Natural killer cell (primary cell): Measurements from ENCODE around the gene RSPH9. TPM values are rescaled to one million over a fixed set of nuclear protein-coding genes. Genes with fewer than 3 reads are reported as not detected.

ENCODE experiments used
- ATAC-seq, 3 donors: fragments of 150-1000 bp in 2 of 3; fragments of 200-7000 bp in 1 of 3; cut with Tn5 transposase; 1 replicate in 1 of 3; 2 replicates in 2 of 3; pipeline ENCODE4 v1.10.0; 2021; ENCODE audit warnings: mild to moderate bottlenecking in 2 of 3, moderate library complexity in 2 of 3
- DNase-seq, 2 donors: peaks; one replicate each; pipeline versions ENCODE4 v3.0.0 to v3.0.0-alpha.2; 2013 to 2021; ENCODE audit warnings: mixed read lengths in 1 of 2
- H3K27ac ChIP-seq: one replicate; pipeline ENCODE4 v1.5.1; 2013; ENCODE audit warnings: mild to moderate bottlenecking, low read length
- H3K27me3 ChIP-seq: one replicate; pipeline ENCODE4 v1.6.1; 2013; ENCODE audit warnings: low read length; ENCODE audit not compliant: control insufficient read depth, insufficient read depth
- H3K36me3 ChIP-seq: one replicate; pipeline ENCODE4 v1.6.1; 2013; ENCODE audit warnings: low read length; ENCODE audit not compliant: control insufficient read depth, insufficient read depth
- H3K4me1 ChIP-seq: one replicate; pipeline ENCODE4 v1.6.1; 2013; ENCODE audit warnings: low read length; ENCODE audit not compliant: control insufficient read depth, insufficient read depth
- H3K4me3 ChIP-seq: one replicate; pipeline ENCODE4 v1.5.1; 2013; ENCODE audit warnings: low read length
- H3K9me3 ChIP-seq: one replicate; pipeline ENCODE4 v1.6.1; 2013; ENCODE audit warnings: low read length; ENCODE audit not compliant: control insufficient read depth, insufficient read depth
- H3K27ac Mint-ChIP-seq, 2 donors: one replicate each; pipeline ENCODE4 v1.8.0; 2022; ENCODE audit warnings: mild to moderate bottlenecking in 2 of 2, mixed read lengths in 2 of 2, moderate library complexity in 1 of 2
- H3K27me3 Mint-ChIP-seq, 2 donors: one replicate each; pipeline ENCODE4 v1.8.0; 2022; ENCODE audit warnings: low read depth in 2 of 2, mixed read lengths in 2 of 2
- H3K36me3 Mint-ChIP-seq: one replicate; pipeline ENCODE4 v1.8.0; 2022; ENCODE audit warnings: mixed read lengths
- H3K4me1 Mint-ChIP-seq, 2 donors: one replicate each; pipeline ENCODE4 v1.8.0; 2022; ENCODE audit warnings: mixed read lengths in 2 of 2
- H3K4me3 Mint-ChIP-seq: one replicate; pipeline ENCODE4 v1.8.0; 2022; ENCODE audit warnings: mild to moderate bottlenecking, moderate library complexity, mixed read lengths
- H3K9me3 Mint-ChIP-seq, 2 donors: one replicate each; pipeline ENCODE4 v1.8.0; 2022; ENCODE audit warnings: mixed read lengths in 2 of 2
- CTCF ChIP-seq: fragments of 200-600 bp; IDR thresholded peaks from one replicate; pipeline ENCODE4 v1.8.0; 2022; ENCODE audit warnings: antibody characterized with exemption
- WGBS: methylation state at CpG from one replicate; pipeline ENCODE4 v1.1.7; 2013; ENCODE audit warnings: missing lambda C conversion rate; ENCODE audit not compliant: insufficient coverage; 5-methylcytosine and 5-hydroxymethylcytosine counted together
- intact Hi-C: fragments of 100-400 bp; cut with micrococcal nuclease; formaldehyde crosslinking; loops from one replicate; pipeline ENCODE4 v1.14.2; 2022
- total RNA-seq, 4 donors: library from RNA; stranded (reverse); fragments of 120-200 nt in 1 of 4; gene quantifications; one replicate each; pipeline versions ENCODE4 v1.2.3 to v1.2.4, GENCODE V29; 2013 to 2022

Gene RSPH9
- total RNA-seq, 3 donors from 2014 or later (not counting 1 experiment from before 2014, with no cell fraction given) = 0.23 TPM; not detected in 2

GRCh38 chr6:43702534-43703440 is 58.0 kb downstream of the RSPH9 start:
- no peaks in the 10 kb centered on the region for H3K36me3 ChIP-seq
- H3K4me3 Mint-ChIP-seq = no peak overlapping the region
- TF ChIP-seq CTCF = no peak
- H3K36me3 Mint-ChIP-seq = no peaks in the 10 kb centered on the region
- intact Hi-C loops = no loop called here
- H3K27me3 Mint-ChIP-seq = peaks cover 29 to 50% of the 10 kb centered on the region in 2 donors
- no peaks in the 10 kb centered on the region for H3K9me3 Mint-ChIP-seq
- H3K27ac ChIP-seq = no peak overlapping the region
- DNase-seq (peak in 1 of 2 donors; percentile 26), ATAC-seq (peak; percentile 70 to 77 (median 75))
- no peak overlapping the region for H3K27ac Mint-ChIP-seq
- H3K4me3 ChIP-seq = no peak overlapping the region
- 47% methylated on average over 15 of the region's 15 CpGs for WGBS
- H3K27me3 ChIP-seq = no peaks in the 10 kb centered on the region
- H3K9me3 ChIP-seq = no peaks in the 10 kb centered on the region
- no peaks in the 10 kb centered on the region for H3K4me1 Mint-ChIP-seq
- peaks cover 9% of the 10 kb centered on the region for H3K4me1 ChIP-seq

- no peak for TF ChIP-seq CTCF
- Histone ChIP-seq H3K27me3 (no peaks in the 10 kb centered on the region), H3K4me1 (peaks cover 9% of the 10 kb centered on the region), H3K9me3 (no peaks in the 10 kb centered on the region), H3K27ac (no peak overlapping the region), H3K36me3 (no peaks in the 10 kb centered on the region), H3K4me3 (no peak overlapping the region)
- H3K36me3 Mint-ChIP-seq = no peaks in the 10 kb centered on the region
- H3K27ac Mint-ChIP-seq = no peak overlapping the region
- DNase-seq = no peak
- 88% methylated on average over 8 of the region's 8 CpGs for WGBS
- no peak overlapping the region for H3K4me3 Mint-ChIP-seq
- intact Hi-C loops = no loop called here
- H3K27me3 Mint-ChIP-seq = peaks cover 29 to 43% of the 10 kb centered on the region in 2 donors
- H3K4me1 Mint-ChIP-seq = no peaks in the 10 kb centered on the region
- no peaks in the 10 kb centered on the region for H3K9me3 Mint-ChIP-seq
- ATAC-seq = peak in 1 of 3 donors; percentile 13
Measured at GRCh38 chr6:43703512-43704429, 58.9 kb downstream of the RSPH9 start.

- Histone ChIP-seq H3K9me3 (no peaks in the 10 kb centered on the region), H3K4me3 (no peak overlapping the region), H3K27me3 (no peaks in the 10 kb centered on the region), H3K27ac (no peak overlapping the region), H3K36me3 (no peaks in the 10 kb centered on the region), H3K4me1 (peaks cover 9% of the 10 kb centered on the region)
- DNase-seq (no peak), ATAC-seq (no peak)
- WGBS = 52% methylated on average over 3 of the region's 3 CpGs
- Mint-ChIP-seq H3K9me3 (no peaks in the 10 kb centered on the region), H3K27me3 (peaks cover 27 to 37% of the 10 kb centered on the region in 2 donors), H3K36me3 (no peaks in the 10 kb centered on the region), H3K4me1 (no peaks in the 10 kb centered on the region), H3K4me3 (no peak overlapping the region), H3K27ac (no peak overlapping the region)
- TF ChIP-seq CTCF = no peak
- intact Hi-C loops = no loop called here
Measured at GRCh38 chr6:43705996-43706395, 61.2 kb downstream of the RSPH9 start.
